Medulla oblongata (tissue), 1 donor: ENCODE data around the gene HDLBP.

ENCODE experiments used
- DNase-seq: peaks from one replicate; pipeline ENCODE4 v3.0.0-alpha.2; 2015; ENCODE audit errors: extremely low spot score

HDLBP gene

DNA sequence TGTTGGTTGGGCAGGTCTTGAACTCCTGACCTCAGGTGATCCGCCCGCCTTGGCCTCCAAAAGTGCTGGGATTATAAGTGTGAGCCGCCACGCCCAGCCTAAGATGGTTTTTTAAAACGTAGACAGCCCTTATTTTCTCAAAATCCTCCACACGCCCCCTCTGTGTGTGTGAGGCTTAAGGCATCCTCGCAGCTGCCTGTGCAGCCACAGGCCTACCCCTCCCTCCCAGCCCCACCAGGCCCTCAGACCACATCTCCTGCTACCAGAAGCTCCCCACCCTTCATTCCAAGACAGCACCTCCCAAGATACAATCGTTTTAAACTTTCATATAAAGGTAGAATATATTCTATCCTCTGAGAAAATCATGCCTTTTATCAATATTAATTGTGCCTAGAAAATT is 122.2 kb downstream of the HDLBP start:
- DNase-seq, result no peak

DNA sequence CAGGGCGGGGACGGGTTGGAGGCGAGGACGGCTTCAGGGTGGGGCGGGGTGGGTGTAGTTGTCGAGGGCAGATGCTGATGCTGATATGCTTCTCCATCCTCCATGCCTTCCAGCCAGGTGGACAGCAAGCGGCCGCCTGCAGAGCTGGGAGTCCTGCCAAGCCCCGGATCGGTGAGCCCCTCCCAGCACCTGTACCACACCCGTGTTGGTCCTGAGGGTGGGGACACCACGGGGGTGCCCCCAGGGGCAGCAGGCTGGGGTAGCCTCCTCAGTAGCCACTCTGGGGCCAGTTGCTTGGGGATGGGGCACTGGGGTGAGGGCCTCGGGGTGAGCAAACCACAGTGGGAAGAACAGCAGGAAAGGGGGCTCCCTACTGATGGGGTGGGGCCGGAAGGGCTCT is 124.4 kb downstream of the HDLBP start:
- DNase-seq, result no peak

DNA sequence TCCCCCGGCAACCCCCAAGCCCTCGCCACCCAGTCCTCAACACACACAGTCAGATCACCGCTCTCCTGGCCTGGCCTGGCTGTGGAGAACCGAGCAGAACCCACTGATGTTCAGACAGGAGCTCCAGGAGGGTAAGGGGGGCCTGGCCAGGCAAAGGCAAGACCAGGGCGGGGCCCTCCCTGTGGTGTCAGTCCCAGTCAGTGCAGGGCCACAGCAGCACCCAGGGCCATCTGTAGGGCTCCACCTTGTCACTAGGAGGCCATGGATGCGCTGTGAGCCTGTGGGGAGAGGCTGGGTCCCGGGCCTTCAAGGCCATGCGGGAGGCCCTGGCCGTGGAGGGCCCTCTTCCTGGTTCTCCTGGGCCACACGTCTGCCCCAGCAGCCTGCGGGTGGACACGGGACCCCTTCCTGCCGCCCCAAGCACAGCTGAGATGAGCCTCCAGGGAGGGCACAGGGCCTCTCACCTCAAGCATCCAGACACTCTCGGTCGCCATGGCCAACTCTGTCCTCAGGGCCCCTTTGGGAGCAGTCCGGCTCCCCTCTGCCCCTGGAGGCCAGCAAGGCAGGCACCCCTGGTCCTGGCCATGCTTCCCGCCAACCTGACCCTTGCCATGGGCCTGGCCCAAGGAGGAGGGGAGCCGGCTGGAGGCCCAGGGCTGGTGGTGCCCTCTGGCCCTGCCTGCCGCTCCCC is 125.0 kb downstream of the HDLBP start:
- no peak for DNase-seq

DNA sequence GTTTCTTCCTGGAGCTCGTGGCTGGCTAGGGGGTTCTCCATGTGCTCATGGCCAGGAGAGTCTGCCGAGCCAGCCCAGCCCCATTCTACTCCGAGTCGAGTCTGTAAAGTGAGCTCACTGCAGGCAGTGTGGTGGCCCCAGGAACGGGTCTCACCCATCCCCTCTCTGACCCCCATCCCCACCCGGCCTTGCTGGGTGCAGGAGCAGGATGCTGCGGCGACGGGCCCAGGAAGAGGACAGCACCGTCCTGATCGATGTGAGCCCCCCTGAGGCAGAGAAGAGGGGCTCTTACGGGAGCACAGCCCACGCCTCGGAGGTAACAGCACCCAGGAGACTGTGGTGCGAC is 125.6 kb downstream of the HDLBP start:
- DNase-seq, result no peak

DNA sequence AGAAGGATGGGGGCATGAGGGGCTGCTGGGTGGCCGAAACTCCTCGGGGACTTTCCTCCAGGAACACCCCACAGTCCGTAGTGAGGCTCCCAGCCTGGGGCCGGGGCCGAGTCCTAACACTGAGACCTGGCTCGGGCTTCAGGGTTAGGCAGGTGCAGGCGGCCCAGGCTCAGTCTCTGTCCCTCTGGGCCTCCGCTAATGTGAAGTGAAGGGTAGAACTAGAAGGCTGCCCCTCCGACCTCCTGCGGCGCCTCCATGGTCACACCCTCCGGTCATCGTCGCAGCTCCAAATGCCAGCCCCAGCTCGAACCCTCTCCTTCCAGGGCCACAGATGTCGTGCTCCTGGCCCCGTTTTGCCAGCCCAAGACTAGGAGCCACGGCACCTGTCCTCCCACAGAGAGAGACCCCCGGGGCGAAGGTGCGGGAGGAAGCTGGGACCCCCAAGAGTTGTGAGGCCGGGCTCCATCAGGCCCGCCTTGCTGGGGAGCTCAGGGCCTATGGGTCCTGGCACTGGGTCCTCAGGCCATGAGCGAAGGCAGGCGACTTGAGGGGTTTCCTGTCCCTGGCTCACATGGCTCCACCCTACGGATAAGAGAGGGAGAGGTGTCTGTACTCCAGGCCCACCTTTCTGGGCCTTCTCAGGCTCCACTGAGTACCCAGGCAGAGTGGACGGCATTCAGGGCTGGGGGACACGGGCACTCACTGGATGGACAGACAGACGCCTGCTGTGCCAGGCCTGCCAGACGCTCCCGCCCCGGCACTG is 126.2 kb downstream of the HDLBP start:
- DNase-seq, result no peak

DNA sequence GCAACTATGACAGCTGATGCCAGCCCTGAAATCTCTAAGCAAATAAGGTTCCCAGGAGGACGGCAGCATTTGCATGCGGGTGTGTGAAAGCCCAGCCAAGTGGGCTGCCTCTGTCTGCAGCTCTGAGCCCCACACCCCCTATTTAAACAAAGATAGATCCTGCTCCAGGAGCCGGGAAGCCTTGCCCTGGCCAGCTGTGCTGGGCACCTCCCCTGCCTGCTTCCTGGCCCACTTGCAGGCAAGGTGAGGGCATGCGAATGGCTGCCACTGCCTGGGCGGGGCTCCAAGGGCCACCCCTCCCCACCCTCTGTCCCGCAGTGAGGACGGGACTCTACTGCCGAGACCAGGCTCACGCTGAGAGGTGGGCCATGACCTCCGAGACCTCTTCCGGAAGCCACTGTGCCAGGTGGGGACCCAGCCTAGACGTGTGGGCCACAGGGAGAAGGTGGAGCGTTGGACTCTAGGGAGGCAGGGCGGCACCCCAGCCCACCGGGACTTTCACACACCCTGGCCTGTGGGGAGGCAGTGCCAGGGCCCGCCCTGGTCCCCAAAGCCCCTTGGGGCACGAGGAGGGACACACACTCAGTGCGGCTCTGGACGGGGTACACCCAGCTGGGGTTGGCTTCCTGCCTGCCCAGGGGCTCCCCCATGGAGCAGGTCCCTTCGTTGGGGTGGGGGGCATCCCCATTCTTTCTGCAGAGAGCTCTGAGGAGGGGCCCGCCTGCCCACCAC is 126.9 kb downstream of the HDLBP start, which contains the start of gene ANO7:
ANO7 (plus strand) TSS at position 317 of the 732 bp plus-strand sequence. CDS start 1,387 bp downstream, outside the sequence.
- no peak for DNase-seq

DNA sequence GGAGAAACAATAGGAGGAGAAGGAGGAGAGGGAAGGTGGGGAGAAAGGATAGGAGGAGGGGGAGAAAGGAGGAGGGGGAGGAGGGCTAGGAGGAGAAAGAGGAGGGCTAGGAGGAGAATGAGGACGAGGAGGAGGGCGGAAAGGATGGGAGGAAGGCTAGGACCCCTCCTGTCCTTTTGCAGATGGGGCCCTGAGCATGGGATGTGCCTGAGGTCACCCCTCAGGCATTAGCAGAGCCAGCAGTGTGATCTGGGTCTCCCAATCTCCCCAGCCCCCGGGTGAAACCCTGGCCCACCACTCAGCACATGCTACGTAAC is 127.6 kb downstream of the HDLBP start:
- no peak for DNase-seq

DNA sequence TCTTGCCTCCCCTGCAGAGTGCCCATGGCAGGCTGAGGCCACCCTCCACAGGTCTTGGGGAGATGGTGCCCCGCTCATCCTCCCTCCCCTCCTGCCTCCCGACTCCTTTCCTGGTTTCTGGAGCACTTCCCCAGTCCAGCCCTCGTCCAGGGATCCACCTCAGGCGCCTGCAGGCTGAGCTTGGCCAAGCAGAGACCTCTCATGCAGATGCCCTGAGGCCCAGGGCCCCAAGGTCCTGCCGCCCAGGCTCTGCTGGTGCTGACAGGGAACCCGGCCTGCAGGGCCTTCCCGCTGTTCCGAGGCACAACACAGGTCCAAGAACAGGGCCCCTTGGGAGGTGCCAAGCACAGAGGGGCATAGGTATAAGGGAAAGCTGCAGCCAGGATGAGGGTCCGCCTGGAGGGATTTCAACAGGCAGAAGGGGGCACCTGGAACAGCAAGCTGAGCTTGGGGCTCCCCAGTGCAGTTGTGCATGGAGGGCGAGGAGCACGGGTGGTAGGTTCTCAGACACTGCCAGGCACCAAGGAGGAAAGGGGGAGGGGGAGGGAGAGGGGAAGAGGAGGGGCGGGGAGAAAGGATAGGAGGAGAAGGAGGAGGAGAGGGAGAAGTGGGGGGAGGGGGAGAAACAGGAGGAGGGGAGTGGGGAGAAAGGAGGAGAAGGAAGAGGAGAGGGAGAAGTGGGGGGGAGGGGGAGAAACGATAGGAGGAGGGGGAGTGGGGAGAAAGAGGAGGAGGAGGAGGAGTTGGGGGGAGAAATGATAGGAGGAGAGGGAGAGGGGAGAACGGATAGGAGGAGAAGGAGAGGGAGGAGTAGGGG is 128.2 kb downstream of the HDLBP start:
- no peak for DNase-seq

DNA sequence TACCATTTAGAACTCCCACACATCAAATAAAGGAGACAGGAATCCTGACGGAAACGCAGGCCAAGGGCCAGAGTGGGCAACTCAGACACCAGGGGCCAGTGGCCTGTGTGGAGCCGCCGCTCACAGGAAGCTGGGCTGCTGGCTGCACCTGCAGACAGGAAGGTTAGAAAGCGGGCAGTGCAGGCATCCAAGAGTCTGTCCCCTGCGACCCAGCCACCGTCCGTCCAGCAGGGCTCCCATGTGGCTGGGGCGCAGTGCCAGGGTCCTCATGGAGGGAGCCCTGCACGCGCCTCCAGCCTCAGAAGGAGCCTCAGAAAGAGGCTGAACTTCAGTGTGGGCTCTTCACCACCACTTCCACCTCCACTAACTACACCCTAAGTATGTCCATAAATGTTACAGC is 129.5 kb downstream of the HDLBP start:
- DNase-seq, result no peak

DNA sequence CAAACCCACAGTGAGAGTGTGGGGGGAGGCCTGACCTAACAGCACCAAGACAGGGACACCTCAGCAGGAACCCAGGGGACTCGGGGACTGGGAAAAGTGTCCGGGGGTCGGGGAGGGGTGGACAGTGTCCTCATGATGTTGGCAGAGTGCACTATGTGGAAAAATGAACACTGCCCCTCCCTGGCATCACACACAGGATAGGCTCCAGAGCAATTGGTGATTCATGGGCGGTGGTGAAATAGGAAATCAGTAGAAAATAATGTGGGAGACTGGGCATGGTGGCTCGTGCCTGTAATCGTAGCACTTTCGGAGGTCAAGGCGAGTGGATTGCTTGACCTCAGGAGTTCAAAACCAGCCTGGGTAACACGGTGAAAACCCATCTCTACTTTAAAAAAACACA is 130.6 kb downstream of the HDLBP start:
- no peak for DNase-seq

DNA sequence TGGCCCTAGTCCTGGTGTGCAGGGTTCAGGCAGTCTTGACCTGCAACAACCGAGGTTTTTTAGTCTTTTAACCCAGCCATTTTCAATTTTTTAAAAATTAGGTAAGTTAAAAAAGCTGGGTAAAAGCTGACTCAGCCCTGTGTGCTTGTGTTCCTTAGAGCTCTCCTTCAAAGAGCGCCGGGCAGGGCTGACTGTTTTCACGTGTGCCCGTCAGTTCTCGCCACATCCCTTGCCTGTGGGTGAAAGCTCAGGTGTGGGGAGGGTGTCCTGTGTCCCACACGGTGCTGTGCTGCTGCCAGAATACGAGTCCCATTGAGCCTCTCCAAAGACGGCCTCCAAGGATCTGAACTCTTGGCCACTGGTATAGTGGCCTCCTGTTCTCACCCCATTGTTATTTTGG is 132.3 kb downstream of the HDLBP start:
- DNase-seq, result no peak

DNA sequence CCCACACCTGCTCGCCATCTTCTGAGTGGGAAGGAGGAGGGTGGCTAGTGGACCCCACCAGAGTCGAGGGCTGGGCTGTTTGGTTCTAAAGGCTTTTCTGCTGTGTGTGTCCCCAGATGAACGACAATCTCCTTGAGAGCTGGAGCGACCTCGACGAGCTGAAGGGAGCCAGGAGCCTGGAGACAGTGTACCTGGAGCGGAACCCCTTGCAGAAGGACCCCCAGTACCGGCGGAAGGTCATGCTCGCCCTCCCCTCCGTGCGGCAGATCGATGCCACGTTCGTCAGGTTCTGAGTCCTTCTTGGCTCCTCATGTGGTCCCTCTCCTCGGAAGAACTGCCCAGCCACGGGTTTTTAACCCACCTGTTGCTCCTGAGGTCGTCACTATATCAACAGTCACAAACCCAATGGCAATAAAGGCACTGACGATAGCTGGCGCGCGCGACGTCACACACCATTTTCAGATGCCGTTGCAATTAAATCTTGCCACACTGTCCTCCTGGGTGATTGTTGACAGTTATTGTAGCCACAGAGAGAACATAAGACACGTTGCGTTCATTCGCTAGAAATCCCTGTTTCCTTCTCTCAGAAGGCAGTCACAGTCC is 132.8 kb downstream of the HDLBP start:
- DNase-seq, result no peak

DNA sequence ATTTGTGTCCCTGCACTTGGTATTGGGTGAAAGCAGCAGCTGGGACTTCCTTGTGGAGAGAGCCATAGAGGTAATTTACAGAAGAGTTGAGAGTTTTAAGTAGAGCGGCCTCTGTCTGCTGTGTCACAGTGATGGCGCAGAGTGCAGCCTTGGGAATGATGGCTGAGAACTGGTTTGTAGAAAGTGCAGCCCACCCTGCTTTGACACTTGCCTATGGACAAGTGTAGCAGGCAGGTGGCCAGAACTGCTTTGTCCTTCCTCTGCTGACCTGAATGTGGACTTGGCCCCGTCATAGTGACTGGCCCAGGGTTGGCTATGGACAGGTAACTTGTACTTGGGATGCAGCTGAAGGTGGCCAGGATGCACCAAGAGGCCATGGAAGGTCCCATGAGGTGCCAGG is 133.3 kb downstream of the HDLBP start:
- DNase-seq, result no peak

DNA sequence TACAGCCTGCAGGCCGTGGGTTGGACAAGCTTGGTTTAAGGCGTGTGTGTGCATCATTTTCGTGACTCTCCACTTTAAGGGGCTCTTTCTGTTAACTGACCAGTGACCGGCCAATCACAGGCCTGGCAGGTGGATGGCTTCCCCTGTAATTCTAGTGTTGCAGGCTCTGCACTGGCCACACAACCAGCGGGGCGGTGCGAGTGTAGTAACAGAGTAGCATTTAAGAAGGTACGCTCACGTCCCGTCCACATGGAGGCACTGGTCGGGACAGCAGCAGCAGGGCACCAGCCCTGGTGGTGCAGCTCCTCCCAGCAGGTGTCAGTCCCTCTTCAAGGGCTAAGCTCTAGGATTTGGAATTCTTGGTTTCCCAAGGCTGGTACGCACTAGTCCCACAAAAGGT is 135.0 kb downstream of the HDLBP start:
- DNase-seq, result no peak

DNA sequence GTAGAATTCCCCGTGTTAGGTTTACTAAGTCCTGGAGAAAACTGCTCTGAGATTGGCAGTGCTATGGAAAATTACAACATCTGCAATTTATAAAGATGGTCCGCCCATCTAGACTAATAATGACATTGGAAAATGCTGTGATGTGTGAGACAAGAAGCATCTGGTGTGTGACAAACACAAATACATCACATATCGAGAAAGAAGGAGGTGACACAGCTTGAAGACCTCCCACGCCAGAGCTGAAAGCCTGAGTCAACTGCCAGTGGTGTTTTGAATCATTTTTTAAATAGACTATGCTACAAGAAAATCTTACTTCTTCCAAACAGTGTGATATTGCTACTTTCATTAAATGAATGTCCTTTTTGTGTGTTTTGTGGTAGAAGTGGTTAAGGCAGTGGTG is 135.6 kb downstream of the HDLBP start:
- DNase-seq, result no peak

DNA sequence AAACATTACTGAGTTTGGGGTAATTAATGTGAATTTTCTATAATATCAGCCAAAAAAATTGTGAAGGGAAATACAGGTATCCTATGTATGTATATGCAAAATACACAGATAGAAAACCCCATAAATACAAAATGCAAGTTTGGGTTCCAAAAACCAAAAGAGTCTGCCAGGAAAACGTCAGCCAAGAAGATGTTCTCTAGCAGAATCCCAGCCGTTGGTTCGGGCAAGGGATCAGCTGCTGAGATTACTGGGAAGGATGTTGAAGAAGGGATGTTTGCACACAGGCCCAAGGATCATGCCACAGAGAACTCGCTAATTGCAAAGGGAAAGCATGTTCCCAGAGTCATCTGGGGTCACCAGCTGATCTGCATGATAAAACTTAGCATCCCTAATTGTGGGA is 136.5 kb downstream of the HDLBP start:
- DNase-seq, result no peak

DNA sequence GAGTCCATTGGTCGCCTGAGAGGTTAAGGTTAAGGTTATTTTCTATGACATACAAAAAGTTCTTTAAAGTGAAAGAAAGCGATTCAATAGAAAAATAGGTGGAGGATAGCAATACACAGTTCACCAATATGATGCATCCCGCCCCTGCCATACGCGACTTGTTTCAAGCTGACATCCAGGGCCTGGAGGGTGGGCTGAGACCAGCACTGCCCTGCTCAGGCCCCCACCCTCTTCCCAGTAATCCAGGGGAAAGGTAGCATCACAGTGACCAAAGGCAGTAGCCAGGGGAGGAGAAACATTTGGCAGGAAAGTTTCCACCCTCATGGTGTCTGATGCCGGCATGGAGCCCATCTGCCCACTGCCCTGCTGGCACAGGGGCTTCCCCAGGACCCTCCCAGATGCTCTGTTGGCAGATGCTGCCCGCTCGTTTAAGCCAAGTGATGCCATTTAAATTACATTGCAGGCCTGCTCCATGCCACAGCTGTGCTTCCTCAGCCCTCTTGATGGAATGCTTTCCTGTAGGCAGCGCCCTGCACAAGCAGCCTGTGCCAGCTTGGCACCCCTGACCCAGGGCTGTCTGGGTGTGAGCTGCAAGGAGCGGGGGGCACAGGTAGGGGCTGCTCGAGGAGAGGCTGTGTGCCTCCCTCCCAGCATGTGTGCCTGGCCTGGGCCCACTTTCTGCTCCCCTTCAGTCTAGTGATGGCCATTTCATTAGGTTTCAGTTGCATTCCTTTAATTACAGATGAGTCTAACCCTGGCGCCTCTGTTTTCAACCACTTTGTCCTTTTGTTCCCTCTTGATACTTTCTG is 137.7 kb downstream of the HDLBP start:
- DNase-seq, result no peak
